Panc1 (cell line): ENCODE results near the gene ZDHHC11. TPM values are rescaled to one million over a fixed set of nuclear protein-coding genes. Genes with fewer than 3 reads are reported as not detected.
"Not testable (repeated sequence)": the region's sequence is repeated elsewhere in the genome, so short reads cannot be mapped to it uniquely, and the experiment has no call there.

Source experiments
- ATAC-seq: fragments of 200-7000 bp; cut with Tn5 transposase; 2 replicates; pipeline ENCODE4 v1.9.1; 2020; ENCODE audit warnings: mild to moderate bottlenecking, moderate library complexity
- BruUV-seq: library from RNA; stranded (reverse); fragments of 400-500 nt; replicated peaks from 2 replicates; lab custom pipeline; 2021; lab: Mats Ljungman, UMichigan
- CTCF ChIA-PET: fragments of 300-600 bp; sonication (Branson Sonifier 250); formaldehyde crosslinking; loops from one replicate; lab custom pipeline; 2022; ENCODE audit warnings: antibody characterized with exemption; lab: Charles Lee
- POLR2A ChIA-PET: fragments of 300-600 bp; sonication (Branson Sonifier 250); formaldehyde crosslinking; loops from one replicate; lab custom pipeline; 2022; ENCODE audit warnings: antibody characterized with exemption; lab: Charles Lee
- DNase-seq: peaks from one replicate; pipeline ENCODE4 v3.0.0-alpha.2; 2010; ENCODE audit warnings: low read depth, low spot score
- H3K27ac ChIP-seq: 2 replicates; pipeline ENCODE4 v1.5.1; 2011; ENCODE audit warnings: mild to moderate bottlenecking, low read length, inconsistent platforms
- H3K27me3 ChIP-seq: fragments of 200-500 bp; sonication (Bioruptor generic); 2 replicates; pipeline ENCODE4 v1.6.0; 2014; ENCODE audit warnings: low read length, inconsistent platforms; ENCODE audit not compliant: control insufficient read depth, insufficient read depth
- H3K36me3 ChIP-seq: fragments of 200-500 bp; sonication (Bioruptor generic); 2 replicates; pipeline ENCODE4 v1.5.1; 2014; ENCODE audit warnings: inconsistent platforms, mild to moderate bottlenecking, low read length, moderate library complexity; ENCODE audit not compliant: control insufficient read depth, insufficient read depth
- H3K4me1 ChIP-seq: 2 replicates; pipeline ENCODE4 v1.5.1; 2011; ENCODE audit warnings: inconsistent platforms, mild to moderate bottlenecking, low read length, moderate library complexity; ENCODE audit not compliant: control insufficient read depth, insufficient read depth
- H3K4me3 ChIP-seq, 2 experiments: 2 replicates each; pipeline ENCODE4 v1.5.1; 2011 to 2012; ENCODE audit warnings: low read depth in 2 of 2, low read length in 2 of 2, mild to moderate bottlenecking in 2 of 2, inconsistent platforms in 1 of 2, moderate library complexity in 1 of 2
- H3K9me3 ChIP-seq: fragments of 200-500 bp; sonication (Bioruptor generic); 2 replicates; pipeline ENCODE4 v1.5.1; 2014; ENCODE audit warnings: low read depth, mild to moderate bottlenecking, inconsistent platforms, low read length, moderate library complexity; ENCODE audit not compliant: control insufficient read depth, insufficient read depth
- POLR2AphosphoS5 ChIP-seq: IDR thresholded peaks from 2 replicates; pipeline ENCODE4 v1.6.1; 2012; ENCODE audit warnings: mild to moderate bottlenecking, low read depth, low read length, moderate library complexity
- SIN3A ChIP-seq: IDR thresholded peaks from 2 replicates; pipeline ENCODE4 v1.6.1; 2012; ENCODE audit warnings: low read depth, mild to moderate bottlenecking, low read length, moderate library complexity, borderline replicate concordance; ENCODE audit not compliant: insufficient read depth
- TCF7L2 ChIP-seq: IDR thresholded peaks from 2 replicates; pipeline ENCODE4 v1.6.1; 2011; ENCODE audit warnings: mild to moderate bottlenecking, low read depth, low read length, inconsistent platforms
- in situ Hi-C: cut with HindIII; loops from 2 replicates; pipeline ENCODE4 v1.10.0; 2016; ENCODE audit warnings: low sequenced_read_pairs, low pct_unique_long_range_greater_than_20kb
- intact Hi-C: fragments of 100-400 bp; cut with micrococcal nuclease; formaldehyde crosslinking; loops from one replicate; pipeline ENCODE4 v1.10.0; 2022; ENCODE audit not compliant: unreplicated experiment
- total RNA-seq: library from RNA; stranded (reverse); gene quantifications from one replicate; pipeline ENCODE4 v1.2.1, GENCODE V29; 2021; ENCODE audit not compliant: unreplicated experiment
- TF ChIP-seq, protein P1 (sequence below): fragments of 450-650 bp; IDR thresholded peaks from 2 replicates; pipeline ENCODE4 v1.5.1; 2017; ENCODE audit warnings: mild to moderate bottlenecking
- TF ChIP-seq, protein P2 (sequence below), 2 experiments: IDR thresholded peaks; 2 replicates each; pipeline ENCODE4 v1.6.1; 2011 to 2012; ENCODE audit warnings: low read depth in 2 of 2, control low read depth in 1 of 2, low read length in 1 of 2, mild to moderate bottlenecking in 1 of 2, moderate library complexity in 1 of 2; ENCODE audit not compliant: insufficient read depth in 1 of 2

Gene ZDHHC11
- total RNA-seq, 1 experiment from 2014 or later: 3.0 TPM

DNA sequence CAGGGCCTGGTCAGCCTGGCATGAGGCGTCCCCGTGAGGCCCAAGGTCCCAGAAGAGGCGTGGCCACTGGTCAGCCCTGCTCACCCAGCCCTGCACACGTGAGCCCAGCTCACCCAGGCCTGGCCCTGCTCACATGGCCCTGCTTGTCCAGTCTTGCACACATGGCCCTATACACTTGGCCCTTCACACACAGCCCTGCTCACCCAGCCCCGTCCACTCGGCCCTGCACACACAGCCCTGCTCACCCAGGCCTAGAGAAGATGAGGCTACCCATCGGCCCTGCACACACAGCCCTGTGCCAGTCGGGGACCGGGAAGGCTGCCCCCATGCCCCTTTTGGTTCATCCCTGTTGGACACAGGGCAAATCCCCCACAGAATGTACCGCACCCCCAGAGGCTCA is 94.6 kb downstream of the ZDHHC11 start:
- POLR2A ChIA-PET: no interaction called here

DNA sequence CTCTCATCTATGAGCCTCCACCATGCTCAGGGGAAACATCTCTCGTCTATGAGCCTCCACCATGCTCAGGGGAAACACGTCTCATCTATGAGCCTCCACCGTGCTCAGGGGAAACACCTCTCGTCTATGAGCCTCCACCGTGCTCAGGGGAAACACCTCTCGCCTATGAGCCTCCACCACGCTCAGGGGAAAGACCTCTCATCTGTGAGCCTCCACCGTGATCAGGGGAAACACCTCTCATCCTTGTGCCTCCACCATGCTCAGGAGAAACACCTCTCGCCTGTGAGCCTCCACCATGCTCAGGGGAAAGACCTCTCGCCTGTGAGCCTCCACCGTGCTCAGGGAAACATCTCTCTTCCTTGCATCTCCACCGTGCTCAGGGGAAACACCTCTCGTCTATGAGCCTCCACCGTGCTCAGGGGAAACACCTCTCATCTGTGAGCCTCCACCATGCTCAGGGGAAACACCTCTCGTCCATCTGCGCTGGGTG is 96.6 kb downstream of the ZDHHC11 start:
- ATAC-seq, H3K27me3 ChIP-seq, H3K9me3 ChIP-seq, POLR2A ChIA-PET, H3K36me3 ChIP-seq, DNase-seq, H3K4me1 ChIP-seq, CTCF ChIA-PET, H3K27ac ChIP-seq, in situ Hi-C loops, BruUV-seq, intact Hi-C loops, H3K4me3 ChIP-seq: not testable (repeated sequence)

More for the DNA sequence above, 94.6 kb downstream of the ZDHHC11 start:
- no peak overlapping the region for H3K4me3 ChIP-seq
- H3K36me3 ChIP-seq: no peaks in the 10 kb centered on the region
- H3K9me3 ChIP-seq: no peaks in the 10 kb centered on the region
- TF ChIP-seq, protein P1, sequence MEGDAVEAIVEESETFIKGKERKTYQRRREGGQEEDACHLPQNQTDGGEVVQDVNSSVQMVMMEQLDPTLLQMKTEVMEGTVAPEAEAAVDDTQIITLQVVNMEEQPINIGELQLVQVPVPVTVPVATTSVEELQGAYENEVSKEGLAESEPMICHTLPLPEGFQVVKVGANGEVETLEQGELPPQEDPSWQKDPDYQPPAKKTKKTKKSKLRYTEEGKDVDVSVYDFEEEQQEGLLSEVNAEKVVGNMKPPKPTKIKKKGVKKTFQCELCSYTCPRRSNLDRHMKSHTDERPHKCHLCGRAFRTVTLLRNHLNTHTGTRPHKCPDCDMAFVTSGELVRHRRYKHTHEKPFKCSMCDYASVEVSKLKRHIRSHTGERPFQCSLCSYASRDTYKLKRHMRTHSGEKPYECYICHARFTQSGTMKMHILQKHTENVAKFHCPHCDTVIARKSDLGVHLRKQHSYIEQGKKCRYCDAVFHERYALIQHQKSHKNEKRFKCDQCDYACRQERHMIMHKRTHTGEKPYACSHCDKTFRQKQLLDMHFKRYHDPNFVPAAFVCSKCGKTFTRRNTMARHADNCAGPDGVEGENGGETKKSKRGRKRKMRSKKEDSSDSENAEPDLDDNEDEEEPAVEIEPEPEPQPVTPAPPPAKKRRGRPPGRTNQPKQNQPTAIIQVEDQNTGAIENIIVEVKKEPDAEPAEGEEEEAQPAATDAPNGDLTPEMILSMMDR: no peak
- TF ChIP-seq, protein P2, sequence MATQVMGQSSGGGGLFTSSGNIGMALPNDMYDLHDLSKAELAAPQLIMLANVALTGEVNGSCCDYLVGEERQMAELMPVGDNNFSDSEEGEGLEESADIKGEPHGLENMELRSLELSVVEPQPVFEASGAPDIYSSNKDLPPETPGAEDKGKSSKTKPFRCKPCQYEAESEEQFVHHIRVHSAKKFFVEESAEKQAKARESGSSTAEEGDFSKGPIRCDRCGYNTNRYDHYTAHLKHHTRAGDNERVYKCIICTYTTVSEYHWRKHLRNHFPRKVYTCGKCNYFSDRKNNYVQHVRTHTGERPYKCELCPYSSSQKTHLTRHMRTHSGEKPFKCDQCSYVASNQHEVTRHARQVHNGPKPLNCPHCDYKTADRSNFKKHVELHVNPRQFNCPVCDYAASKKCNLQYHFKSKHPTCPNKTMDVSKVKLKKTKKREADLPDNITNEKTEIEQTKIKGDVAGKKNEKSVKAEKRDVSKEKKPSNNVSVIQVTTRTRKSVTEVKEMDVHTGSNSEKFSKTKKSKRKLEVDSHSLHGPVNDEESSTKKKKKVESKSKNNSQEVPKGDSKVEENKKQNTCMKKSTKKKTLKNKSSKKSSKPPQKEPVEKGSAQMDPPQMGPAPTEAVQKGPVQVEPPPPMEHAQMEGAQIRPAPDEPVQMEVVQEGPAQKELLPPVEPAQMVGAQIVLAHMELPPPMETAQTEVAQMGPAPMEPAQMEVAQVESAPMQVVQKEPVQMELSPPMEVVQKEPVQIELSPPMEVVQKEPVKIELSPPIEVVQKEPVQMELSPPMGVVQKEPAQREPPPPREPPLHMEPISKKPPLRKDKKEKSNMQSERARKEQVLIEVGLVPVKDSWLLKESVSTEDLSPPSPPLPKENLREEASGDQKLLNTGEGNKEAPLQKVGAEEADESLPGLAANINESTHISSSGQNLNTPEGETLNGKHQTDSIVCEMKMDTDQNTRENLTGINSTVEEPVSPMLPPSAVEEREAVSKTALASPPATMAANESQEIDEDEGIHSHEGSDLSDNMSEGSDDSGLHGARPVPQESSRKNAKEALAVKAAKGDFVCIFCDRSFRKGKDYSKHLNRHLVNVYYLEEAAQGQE (IDR thresholded peaks at IDR 0.05; ENCODE audit: insufficient read depth in 1 of 2, low read depth in 2 of 2, low read length in 1 of 2): no peak
- TF ChIP-seq SIN3A (no peak), TCF7L2 (no peak), POLR2AphosphoS5 (no peak)
- no peak overlapping the region for H3K27ac ChIP-seq
- no peaks in the 10 kb centered on the region for H3K27me3 ChIP-seq
- BruUV-seq: no TSS peak
- CTCF ChIA-PET: no interaction called here
- intact Hi-C loops (no loop called here), in situ Hi-C loops (no loop called here)
- peaks cover 8% of the 10 kb centered on the region; the same call in 1 of the 2 replicates for H3K4me1 ChIP-seq
- ATAC-seq (no peak; the same call in 1 of the 2 replicates), DNase-seq (no peak)

DNA sequence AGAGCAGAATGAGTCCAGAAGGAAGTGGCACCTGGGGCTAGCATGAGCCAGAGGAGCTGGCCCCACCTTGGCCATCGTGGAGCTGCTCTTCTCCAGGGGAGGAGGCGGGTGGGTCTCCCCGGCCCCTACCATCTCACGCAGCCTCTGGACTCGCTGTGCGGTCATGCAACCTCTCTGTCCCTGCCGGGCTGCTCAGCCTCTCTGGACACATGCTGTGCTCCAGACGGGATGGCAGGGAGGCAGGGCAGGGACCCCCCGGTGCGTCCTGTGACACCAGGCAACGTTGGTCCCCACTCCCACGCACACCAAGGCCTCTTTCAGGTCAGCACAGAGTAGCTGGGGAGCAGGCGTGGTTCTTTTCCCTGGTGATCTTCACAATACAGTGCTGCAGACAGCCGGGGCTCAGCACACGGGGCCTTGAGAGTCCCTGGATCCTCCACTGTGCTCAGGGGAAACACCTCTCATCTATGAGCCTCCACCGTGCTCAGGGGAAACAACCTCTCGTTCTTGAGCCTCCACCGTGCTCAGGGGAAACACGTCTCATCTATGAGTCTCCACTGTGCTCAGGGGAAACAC is 97.1 kb downstream of the ZDHHC11 start:
- in situ Hi-C loops, H3K36me3 ChIP-seq, H3K4me1 ChIP-seq, H3K27ac ChIP-seq, BruUV-seq, DNase-seq, H3K27me3 ChIP-seq, H3K4me3 ChIP-seq, ATAC-seq, H3K9me3 ChIP-seq, CTCF ChIA-PET, POLR2A ChIA-PET, intact Hi-C loops: not testable (repeated sequence)

DNA sequence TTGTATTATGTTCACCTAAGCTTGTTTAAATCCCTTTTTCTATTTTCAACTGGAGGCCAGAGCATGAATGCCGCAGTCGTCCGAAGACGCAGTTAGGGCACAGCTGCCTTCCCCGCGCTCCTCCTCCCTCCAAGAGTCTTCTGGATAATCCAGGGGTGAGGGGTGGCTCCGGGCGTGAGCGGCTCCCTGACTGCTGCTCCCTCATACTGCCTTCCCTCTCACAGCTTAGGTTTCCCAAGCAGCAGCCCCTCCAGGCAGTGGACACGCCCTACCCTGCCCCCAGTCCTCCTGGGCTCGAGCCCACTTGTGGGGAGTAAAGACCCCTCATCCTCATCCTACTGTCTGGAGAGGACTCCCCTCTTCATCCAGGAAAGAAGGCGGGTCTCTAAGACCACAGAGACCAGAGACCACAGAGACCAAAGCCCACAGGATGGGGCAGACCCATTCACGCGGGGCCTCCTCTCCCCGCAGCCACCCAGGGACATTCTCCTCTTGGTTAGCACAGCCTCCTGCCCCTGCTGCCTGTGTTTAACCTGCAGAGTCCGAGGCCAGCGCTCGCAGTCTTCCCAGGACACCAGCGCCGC is 98.2 kb downstream of the ZDHHC11 start:
- BruUV-seq, CTCF ChIA-PET: not testable (repeated sequence)

DNA sequence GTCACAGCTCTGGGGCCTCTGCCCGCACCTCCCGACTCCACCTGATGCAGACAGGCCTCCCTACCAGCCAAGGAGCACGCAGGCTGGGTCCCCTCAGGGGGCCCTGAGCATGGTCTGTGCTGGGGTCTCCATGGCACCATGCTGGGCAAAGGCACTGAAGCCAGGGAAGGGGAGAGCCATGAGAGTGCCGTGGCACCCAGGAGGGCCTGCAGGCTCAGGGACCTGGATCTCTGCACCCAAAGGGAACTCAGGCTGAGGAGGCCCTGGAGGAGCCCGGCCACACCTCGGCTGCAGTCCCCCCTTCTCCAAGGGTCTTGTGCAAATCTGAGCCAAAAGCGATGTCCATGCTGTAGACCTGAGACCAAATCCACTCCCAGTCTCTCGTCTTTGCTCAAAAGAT is 98.8 kb downstream of the ZDHHC11 start:
- intact Hi-C loops, BruUV-seq, ATAC-seq, in situ Hi-C loops, POLR2A ChIA-PET, H3K9me3 ChIP-seq, H3K4me3 ChIP-seq, H3K27me3 ChIP-seq, H3K36me3 ChIP-seq, H3K27ac ChIP-seq, DNase-seq, H3K4me1 ChIP-seq, CTCF ChIA-PET: not testable (repeated sequence)

More for the DNA sequence above, 98.2 kb downstream of the ZDHHC11 start:
- DNase-seq, H3K9me3 ChIP-seq, H3K36me3 ChIP-seq, H3K4me1 ChIP-seq, in situ Hi-C loops, intact Hi-C loops, H3K4me3 ChIP-seq, ATAC-seq, H3K27me3 ChIP-seq, H3K27ac ChIP-seq, POLR2A ChIA-PET: not testable (repeated sequence)
